Body of pancreas (tissue), 4 donors: ENCODE measurements around the gene C11orf58. TPM values are rescaled to one million over a fixed set of nuclear protein-coding genes. Genes with fewer than 3 reads are reported as not detected.
A peak's percentile ranks its signal among the peaks of the same experiment; 100 is the strongest.

ENCODE experiments used
- ATAC-seq: fragments of 150-250 bp; one replicate; pipeline ENCODE4 v1.9.1; 2016
- DNase-seq, 4 donors: peaks; one replicate each; pipeline ENCODE4 v3.0.0-alpha.2; 2019
- H3K27ac ChIP-seq, 4 donors: fragments of 200-600 bp; sonication (generic); 1 replicate in 3 of 4; 2 replicates in 1 of 4; pipeline versions ENCODE4 v1.5.1 to v1.6.1; 2016 to 2019; ENCODE audit warnings: mild to moderate bottlenecking in 1 of 4, mixed read lengths in 1 of 4, moderate library complexity in 1 of 4
- H3K27me3 ChIP-seq, 2 donors: fragments of 200-600 bp; sonication (generic); one replicate each; pipeline ENCODE4 v1.6.0; 2016; ENCODE audit warnings: mild to moderate bottlenecking in 1 of 2
- H3K36me3 ChIP-seq, 2 donors: fragments of 200-600 bp; sonication (generic); replicated peaks in 1 of 2; 2 replicates each; pipeline ENCODE4 v1.5.1; 2016; ENCODE audit warnings: low read depth in 2 of 2; ENCODE audit not compliant: insufficient read depth in 1 of 2
- H3K4me1 ChIP-seq: fragments of 200-600 bp; sonication (generic); one replicate; pipeline ENCODE4 v1.6.0; 2016
- H3K4me3 ChIP-seq, 2 donors: fragments of 200-600 bp; sonication (generic); 1 replicate in 1 of 2; 2 replicates in 1 of 2; pipeline ENCODE4 v1.5.1; 2016 to 2019
- H3K9me3 ChIP-seq, 3 donors: fragments of 200-600 bp; sonication (generic); 1 replicate in 2 of 3; 2 replicates in 1 of 3; pipeline ENCODE4 v1.5.1; 2016
- POLR2A ChIP-seq, 3 donors: fragments of 450-650 bp; IDR thresholded peaks; one replicate each; pipeline ENCODE4 v1.6.1; 2016; ENCODE audit warnings: antibody characterized with exemption in 3 of 3, mild to moderate bottlenecking in 2 of 3
- WGBS, 2 donors: methylation state at CpG; one replicate each; pipeline ENCODE4 v1.1.5; 2017; 5-methylcytosine and 5-hydroxymethylcytosine counted together
- intact Hi-C: fragments of 100-400 bp; cut with DNase I; formaldehyde crosslinking; loops from one replicate; pipeline ENCODE4 v1.15.1; 2023
- total RNA-seq, 2 donors: library from RNA; depleted of rRNA; stranded (reverse); fragments of >200 nt; gene quantifications; one replicate each; pipeline ENCODE4 v1.1.0, GENCODE V29; 2016
- TF ChIP-seq, protein P1 (sequence below), 7 experiments: fragments of 450-650 bp in 4 of 7; fragments of 200-600 bp in 3 of 7; sonication (generic) in 3 of 7; IDR thresholded peaks; one replicate each; pipeline ENCODE4 v1.5.1; 2016 to 2019; ENCODE audit warnings: antibody characterized with exemption in 7 of 7

Gene C11orf58
- total RNA-seq, 2 donors from 2014 or later, result 59.7 to 92.4 TPM

DNA sequence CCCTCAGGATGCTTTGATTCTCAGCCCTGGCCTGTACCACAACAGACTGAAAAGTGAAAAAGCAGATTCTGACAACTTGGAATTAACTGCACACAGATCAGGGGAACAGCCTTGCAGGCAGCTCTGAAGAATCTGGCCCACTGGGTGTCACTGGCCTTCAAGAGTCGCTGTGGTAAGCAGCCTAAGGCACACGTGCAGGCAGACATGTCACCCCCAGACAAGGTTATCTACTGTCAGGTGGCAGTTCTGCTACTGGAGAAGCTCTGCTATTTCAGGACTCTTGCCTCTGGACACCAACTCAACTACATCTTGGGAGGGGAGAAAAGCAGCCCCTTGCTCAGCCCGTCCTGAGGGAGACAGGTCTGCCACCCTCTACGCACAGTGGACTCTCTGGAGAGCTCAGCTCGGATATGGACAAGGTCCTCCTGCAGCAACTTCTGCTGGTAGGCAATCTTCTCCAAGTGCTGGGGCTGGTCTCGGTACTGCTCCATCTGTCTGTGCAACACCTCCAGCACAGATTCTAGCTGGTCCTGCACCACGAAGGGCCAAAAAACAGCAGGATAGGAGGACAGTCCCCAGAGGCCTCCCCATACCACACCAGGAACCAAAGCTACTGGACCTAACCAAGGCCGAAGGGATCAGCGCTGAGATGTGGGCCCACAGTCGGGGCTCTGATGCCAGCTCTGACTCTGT, 63.0 kb downstream of the C11orf58 start:
- DNase-seq (no peak), ATAC-seq (no peak)
- no peak overlapping the region for H3K4me3 ChIP-seq
- 92 to 93% methylated on average over 9 to 10 of the region's 10 CpGs for WGBS, 2 donors
- H3K27me3 ChIP-seq, result no peaks in the 10 kb centered on the region
- H3K36me3 ChIP-seq, result no peaks in the 10 kb centered on the region
- H3K4me1 ChIP-seq, result no peaks in the 10 kb centered on the region
- intact Hi-C loops, result no loop called here
- TF ChIP-seq, protein P1, sequence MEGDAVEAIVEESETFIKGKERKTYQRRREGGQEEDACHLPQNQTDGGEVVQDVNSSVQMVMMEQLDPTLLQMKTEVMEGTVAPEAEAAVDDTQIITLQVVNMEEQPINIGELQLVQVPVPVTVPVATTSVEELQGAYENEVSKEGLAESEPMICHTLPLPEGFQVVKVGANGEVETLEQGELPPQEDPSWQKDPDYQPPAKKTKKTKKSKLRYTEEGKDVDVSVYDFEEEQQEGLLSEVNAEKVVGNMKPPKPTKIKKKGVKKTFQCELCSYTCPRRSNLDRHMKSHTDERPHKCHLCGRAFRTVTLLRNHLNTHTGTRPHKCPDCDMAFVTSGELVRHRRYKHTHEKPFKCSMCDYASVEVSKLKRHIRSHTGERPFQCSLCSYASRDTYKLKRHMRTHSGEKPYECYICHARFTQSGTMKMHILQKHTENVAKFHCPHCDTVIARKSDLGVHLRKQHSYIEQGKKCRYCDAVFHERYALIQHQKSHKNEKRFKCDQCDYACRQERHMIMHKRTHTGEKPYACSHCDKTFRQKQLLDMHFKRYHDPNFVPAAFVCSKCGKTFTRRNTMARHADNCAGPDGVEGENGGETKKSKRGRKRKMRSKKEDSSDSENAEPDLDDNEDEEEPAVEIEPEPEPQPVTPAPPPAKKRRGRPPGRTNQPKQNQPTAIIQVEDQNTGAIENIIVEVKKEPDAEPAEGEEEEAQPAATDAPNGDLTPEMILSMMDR (IDR thresholded peaks at IDR 0.05), result no peak
- TF ChIP-seq POLR2A (IDR thresholded peaks at IDR 0.05), result no peak
- H3K27ac ChIP-seq, result no peak overlapping the region
- H3K9me3 ChIP-seq, result no peaks in the 10 kb centered on the region

DNA sequence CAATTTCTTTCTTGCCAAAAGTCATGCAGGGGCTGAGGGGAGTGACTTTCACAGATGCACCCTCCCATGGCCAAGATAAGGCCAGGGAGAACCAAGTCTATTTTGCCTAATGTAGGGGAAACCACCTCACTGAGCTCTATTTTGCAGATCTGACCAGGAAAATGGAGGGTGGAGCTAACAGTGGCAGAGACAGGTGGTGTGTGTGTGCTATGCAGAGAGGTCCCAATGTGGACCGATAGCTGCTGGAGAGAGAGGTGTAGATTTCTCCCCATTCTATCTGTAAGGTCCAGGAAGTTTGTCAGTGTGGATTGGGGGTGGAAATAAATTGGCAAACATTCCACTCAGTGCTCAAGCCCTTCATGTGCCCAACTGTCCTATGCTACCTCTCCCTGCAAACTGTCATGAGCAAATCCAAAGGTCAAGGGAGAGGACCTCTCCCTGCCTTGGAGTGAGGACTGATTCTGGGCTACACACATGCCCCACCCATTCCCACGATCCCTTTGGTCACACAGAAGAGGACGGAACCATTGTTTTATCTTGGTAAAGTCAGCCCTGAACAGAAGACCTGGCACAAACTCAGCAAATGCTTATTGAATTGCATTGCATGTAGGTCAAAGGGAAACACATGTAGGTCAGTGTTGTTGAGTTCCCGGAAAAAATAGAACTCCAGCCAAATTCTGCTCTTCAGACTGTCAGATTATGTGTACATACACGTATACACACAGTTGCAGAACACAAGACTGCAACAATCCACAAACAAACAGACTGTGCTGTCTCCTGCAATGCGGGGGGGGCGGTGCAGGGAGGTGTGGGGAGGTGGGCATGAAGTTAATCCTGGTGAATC, 65.9 kb downstream of the C11orf58 start:
- H3K4me3 ChIP-seq, result no peak overlapping the region
- peak overlapping the region in 1 of 4 donors; percentile 8 for H3K27ac ChIP-seq
- H3K36me3 ChIP-seq, result no peaks in the 10 kb centered on the region
- intact Hi-C loops, result no loop called here
- H3K9me3 ChIP-seq, result no peaks in the 10 kb centered on the region
- H3K27me3 ChIP-seq, result no peaks in the 10 kb centered on the region
- DNase-seq (peak in 1 of 4 donors; percentile 33), ATAC-seq (peak; percentile 50)
- H3K4me1 ChIP-seq, result no peaks in the 10 kb centered on the region
- WGBS, 2 donors, result 29 to 38% methylated on average over 7 of the region's 7 CpGs
- TF ChIP-seq POLR2A (IDR thresholded peaks at IDR 0.05), result no peak
- TF ChIP-seq, protein P1 (IDR thresholded peaks at IDR 0.05), result no peak

DNA sequence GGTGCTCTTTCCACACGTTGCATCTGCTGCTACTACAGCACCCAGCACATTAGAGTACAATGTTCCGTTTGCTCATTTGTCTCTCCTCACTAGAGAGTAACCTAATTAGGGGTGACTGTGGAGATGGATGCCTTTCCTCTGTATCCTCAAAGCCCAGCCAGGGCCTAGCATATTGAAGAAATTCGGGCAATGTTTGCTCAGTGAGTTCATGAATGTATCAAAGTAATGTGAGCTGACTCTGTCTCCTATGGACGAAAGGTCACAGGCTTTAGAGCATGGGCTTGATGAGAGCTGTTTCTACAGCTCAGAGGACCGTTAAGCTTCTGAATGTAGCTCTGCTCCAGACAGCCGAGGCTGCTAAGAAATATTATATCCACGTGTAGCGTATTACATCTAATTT, 67.5 kb downstream of the C11orf58 start:
- DNase-seq, result no peak
- ATAC-seq, result no peak

DNA sequence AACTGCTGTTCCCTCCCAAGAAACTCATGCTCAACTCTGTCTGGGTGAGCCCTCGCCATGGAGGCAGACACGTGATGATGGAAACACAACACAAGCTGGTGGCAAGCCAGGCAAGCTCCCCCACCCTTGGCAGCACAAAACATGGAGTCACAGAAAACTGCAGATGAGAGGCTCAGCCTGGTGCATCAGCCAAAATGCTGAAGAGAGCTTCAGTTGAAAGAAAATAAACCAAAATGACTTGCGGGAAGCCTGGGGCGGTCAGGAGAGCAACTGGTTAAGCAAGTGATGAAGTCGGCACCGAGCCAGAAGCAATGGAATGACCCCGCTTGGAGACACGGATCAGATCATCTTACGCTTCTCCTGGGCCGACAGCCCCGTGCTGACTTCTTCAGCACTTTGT, 68.3 kb downstream of the C11orf58 start:
- Histone ChIP-seq H3K36me3 (no peaks in the 10 kb centered on the region), H3K27me3 (no peaks in the 10 kb centered on the region), H3K4me3 (no peak overlapping the region), H3K9me3 (no peaks in the 10 kb centered on the region), H3K4me1 (no peaks in the 10 kb centered on the region), H3K27ac (peak overlapping the region in 1 of 4 donors; percentile 4)
- DNase-seq (no peak), ATAC-seq (no peak)
- TF ChIP-seq, protein P1 (IDR thresholded peaks at IDR 0.05), result no peak
- TF ChIP-seq POLR2A (IDR thresholded peaks at IDR 0.05), result no peak
- WGBS, 2 donors, result 64 to 78% methylated on average over 11 of the region's 11 CpGs
- intact Hi-C loops, result no loop called here

More for the DNA sequence above, 67.5 kb downstream of the C11orf58 start:
- no peak overlapping the region for H3K27ac ChIP-seq
- no peaks in the 10 kb centered on the region for H3K36me3 ChIP-seq
- H3K4me1 ChIP-seq, result no peaks in the 10 kb centered on the region
- no peaks in the 10 kb centered on the region for H3K27me3 ChIP-seq
- 82 to 87% methylated on average over 8 of the region's 8 CpGs for WGBS, 2 donors
- intact Hi-C loops, result no loop called here
- H3K4me3 ChIP-seq, result no peak overlapping the region
- no peaks in the 10 kb centered on the region for H3K9me3 ChIP-seq
- TF ChIP-seq, protein P1 (IDR thresholded peaks at IDR 0.05), result no peak
- no peak for TF ChIP-seq POLR2A (IDR thresholded peaks at IDR 0.05)
